OCI-LY3 (cell line): ENCODE data around the gene CHPF.

Experiments used
- H2AFZ ChIP-seq: fragments of 200-600, 300-600 bp; shearing (Covaris generic); 2 replicates; pipeline ENCODE4 v1.6.0; 2014; ENCODE audit warnings: antibody characterized with exemption, low read depth, low read length
- H3K27ac ChIP-seq: fragments of 200-600, 300-600 bp; sonication (generic); 2 replicates; pipeline ENCODE4 v1.5.1; 2014; ENCODE audit warnings: mild to moderate bottlenecking, low read length, moderate library complexity, mixed read lengths
- H3K27me3 ChIP-seq: fragments of 200-600, 300-600 bp; sonication (generic); 2 replicates; pipeline ENCODE4 v1.6.1; 2014; ENCODE audit warnings: low read depth, low read length, mixed read lengths
- H3K36me3 ChIP-seq: fragments of 200-600, 300-600 bp; sonication (generic); replicated peaks from 2 replicates; pipeline ENCODE3; 2014; ENCODE audit warnings: low read depth, low read length, mixed read lengths
- H3K4me1 ChIP-seq: fragments of 300-600, 200-600 bp; sonication (generic); 2 replicates; pipeline ENCODE4 v1.6.1; 2014; ENCODE audit warnings: low read length, mixed read lengths
- H3K4me2 ChIP-seq: fragments of 200-600, 300-600 bp; sonication (generic); 2 replicates; pipeline ENCODE4 v1.6.1; 2014; ENCODE audit warnings: low read length, mixed read lengths
- H3K4me3 ChIP-seq: fragments of 300-600, 200-600 bp; sonication (generic); 2 replicates; pipeline ENCODE4 v1.5.1; 2014; ENCODE audit warnings: antibody characterized with exemption, mild to moderate bottlenecking, low read length, moderate library complexity
- H3K79me2 ChIP-seq: fragments of 300-600, 200-600 bp; shearing (Covaris generic); 2 replicates; pipeline ENCODE4 v1.6.1; 2014; ENCODE audit warnings: mild to moderate bottlenecking, low read length, mixed read lengths
- H3K9ac ChIP-seq: fragments of 300-600, 200-600 bp; shearing (Covaris generic); 2 replicates; pipeline ENCODE4 v1.6.0; 2014; ENCODE audit warnings: mild to moderate bottlenecking, low read length, moderate library complexity
- H3K9me3 ChIP-seq: fragments of 200-600, 300-600 bp; shearing (Covaris generic); 2 replicates; pipeline ENCODE4 v1.6.1; 2014; ENCODE audit warnings: low read length, mixed read lengths; ENCODE audit not compliant: insufficient read depth
- H4K20me1 ChIP-seq: fragments of 200-600, 300-600 bp; sonication (generic); 2 replicates; pipeline ENCODE4 v1.6.1; 2016; ENCODE audit warnings: low read length, mixed read lengths; ENCODE audit not compliant: insufficient read depth
- EZH2phosphoT487 ChIP-seq: fragments of 200-600 bp; shearing (Covaris generic); IDR thresholded peaks from 2 replicates; pipeline ENCODE4 v1.6.1; 2018; ENCODE audit warnings: antibody characterized with exemption, mixed run types, low read depth
- TF ChIP-seq, protein P1 (sequence below): fragments of 200-600, 300-600 bp; sonication (generic); IDR thresholded peaks from 2 replicates; pipeline ENCODE4 v1.5.1; 2014; ENCODE audit warnings: antibody characterized with exemption, low read length, low read depth

Gene CHPF

DNA sequence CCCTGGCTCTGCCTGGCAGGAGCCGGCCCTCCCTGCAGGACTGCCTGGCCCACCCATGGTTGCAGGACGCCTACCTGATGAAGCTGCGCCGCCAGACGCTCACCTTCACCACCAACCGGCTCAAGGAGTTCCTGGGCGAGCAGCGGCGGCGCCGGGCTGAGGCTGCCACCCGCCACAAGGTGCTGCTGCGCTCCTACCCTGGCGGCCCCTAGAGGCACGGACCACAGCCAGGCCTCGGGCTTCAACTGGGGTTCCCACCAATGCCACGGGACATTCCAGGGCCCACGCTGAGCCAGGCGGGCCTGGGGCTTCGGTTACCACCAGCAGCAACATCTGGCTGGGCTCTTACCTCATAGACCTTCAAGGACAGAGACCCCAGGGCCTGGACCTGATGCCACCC, 51.0 kb downstream of the CHPF start:
- H3K4me3 ChIP-seq = no peak overlapping the region
- H3K9me3 ChIP-seq = no peaks in the 10 kb centered on the region
- H3K27ac ChIP-seq = no peak overlapping the region
- H3K27me3 ChIP-seq = peaks cover 8% of the 10 kb centered on the region; the same call in 1 of the 2 replicates
- TF ChIP-seq, protein P1, sequence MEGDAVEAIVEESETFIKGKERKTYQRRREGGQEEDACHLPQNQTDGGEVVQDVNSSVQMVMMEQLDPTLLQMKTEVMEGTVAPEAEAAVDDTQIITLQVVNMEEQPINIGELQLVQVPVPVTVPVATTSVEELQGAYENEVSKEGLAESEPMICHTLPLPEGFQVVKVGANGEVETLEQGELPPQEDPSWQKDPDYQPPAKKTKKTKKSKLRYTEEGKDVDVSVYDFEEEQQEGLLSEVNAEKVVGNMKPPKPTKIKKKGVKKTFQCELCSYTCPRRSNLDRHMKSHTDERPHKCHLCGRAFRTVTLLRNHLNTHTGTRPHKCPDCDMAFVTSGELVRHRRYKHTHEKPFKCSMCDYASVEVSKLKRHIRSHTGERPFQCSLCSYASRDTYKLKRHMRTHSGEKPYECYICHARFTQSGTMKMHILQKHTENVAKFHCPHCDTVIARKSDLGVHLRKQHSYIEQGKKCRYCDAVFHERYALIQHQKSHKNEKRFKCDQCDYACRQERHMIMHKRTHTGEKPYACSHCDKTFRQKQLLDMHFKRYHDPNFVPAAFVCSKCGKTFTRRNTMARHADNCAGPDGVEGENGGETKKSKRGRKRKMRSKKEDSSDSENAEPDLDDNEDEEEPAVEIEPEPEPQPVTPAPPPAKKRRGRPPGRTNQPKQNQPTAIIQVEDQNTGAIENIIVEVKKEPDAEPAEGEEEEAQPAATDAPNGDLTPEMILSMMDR = no peak
- TF ChIP-seq EZH2phosphoT487 = no peak
- no peaks in the 10 kb centered on the region for H3K79me2 ChIP-seq
- no peak overlapping the region for H2AFZ ChIP-seq
- H4K20me1 ChIP-seq = no peaks in the 10 kb centered on the region
- peaks cover 4% of the 10 kb centered on the region; the same call in 1 of the 2 replicates for H3K4me1 ChIP-seq
- H3K4me2 ChIP-seq = no peak overlapping the region
- H3K36me3 ChIP-seq = no peaks in the 10 kb centered on the region
- no peak overlapping the region for H3K9ac ChIP-seq

DNA sequence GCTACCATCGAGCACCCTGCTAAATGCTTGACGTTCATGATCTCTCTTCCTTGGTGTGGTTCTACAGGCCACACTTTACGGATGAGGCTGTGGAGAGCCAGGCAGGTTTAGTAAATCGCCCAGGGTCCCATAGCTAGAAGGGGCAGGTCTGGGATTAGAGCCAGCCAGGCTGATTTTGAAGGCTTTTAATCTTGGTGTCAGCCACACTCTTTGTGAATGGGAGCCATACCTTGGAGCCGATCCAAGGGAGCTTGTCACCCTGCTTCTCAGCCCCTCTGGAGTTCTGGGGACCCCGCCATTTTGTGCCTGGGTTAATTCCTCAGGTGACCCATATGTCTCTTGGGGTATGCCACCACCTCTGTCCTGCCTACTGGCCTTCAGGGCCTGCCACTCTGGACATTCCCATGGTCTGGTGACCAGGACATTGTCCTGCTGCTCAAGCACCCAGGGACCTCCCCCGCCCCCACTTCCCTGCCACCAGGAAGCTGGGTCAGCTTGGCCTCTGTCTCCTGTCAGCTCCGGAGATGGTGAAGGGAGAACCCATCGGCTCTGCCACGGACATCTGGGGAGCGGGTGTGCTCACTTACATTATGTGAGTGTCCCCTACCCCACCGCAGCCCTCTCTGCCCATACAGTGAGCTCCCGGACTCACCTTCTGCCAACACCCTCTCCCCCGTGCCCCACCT, 52.2 kb downstream of the CHPF start:
- Histone ChIP-seq H3K36me3 (no peaks in the 10 kb centered on the region), H3K4me1 (peaks cover 4% of the 10 kb centered on the region; the same call in 1 of the 2 replicates), H3K4me2 (no peak overlapping the region), H3K27me3 (peaks cover 8% of the 10 kb centered on the region; the same call in 1 of the 2 replicates), H3K9me3 (no peaks in the 10 kb centered on the region), H3K4me3 (no peak overlapping the region), H3K9ac (no peak overlapping the region), H3K27ac (no peak overlapping the region), H3K79me2 (no peaks in the 10 kb centered on the region), H2AFZ (no peak overlapping the region), H4K20me1 (no peaks in the 10 kb centered on the region)
- TF ChIP-seq, protein P1 = no peak
- no peak for TF ChIP-seq EZH2phosphoT487

DNA sequence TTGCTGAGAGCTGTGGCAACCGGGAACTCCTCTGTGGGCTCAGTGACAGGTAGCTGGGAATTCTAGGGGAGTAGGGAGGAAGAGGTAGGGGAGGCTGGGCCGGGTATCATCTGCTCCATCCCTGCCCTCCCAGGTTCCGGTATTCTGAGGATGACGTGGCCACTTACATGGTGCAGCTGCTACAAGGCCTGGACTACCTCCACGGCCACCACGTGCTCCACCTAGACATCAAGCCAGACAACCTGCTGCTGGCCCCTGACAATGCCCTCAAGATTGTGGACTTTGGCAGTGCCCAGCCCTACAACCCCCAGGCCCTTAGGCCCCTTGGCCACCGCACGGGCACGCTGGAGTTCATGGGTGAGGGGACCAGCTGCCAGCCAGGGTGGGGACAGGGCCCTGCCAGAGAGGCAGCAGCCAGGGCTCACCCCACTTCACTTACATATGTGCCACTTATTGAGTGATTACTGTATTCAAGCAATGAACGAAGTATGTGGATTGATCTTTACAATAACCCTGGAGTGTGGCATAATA, 52.9 kb downstream of the CHPF start:
- H3K4me2 ChIP-seq = no peak overlapping the region
- TF ChIP-seq, protein P1 = no peak
- TF ChIP-seq EZH2phosphoT487 = no peak
- H3K79me2 ChIP-seq = no peaks in the 10 kb centered on the region
- peaks cover 8% of the 10 kb centered on the region; the same call in 1 of the 2 replicates for H3K27me3 ChIP-seq
- no peak overlapping the region for H3K4me3 ChIP-seq
- no peak overlapping the region for H3K27ac ChIP-seq
- H2AFZ ChIP-seq = no peak overlapping the region
- H3K36me3 ChIP-seq = no peaks in the 10 kb centered on the region
- no peak overlapping the region for H3K9ac ChIP-seq
- no peaks in the 10 kb centered on the region for H3K9me3 ChIP-seq
- no peaks in the 10 kb centered on the region for H4K20me1 ChIP-seq
- peaks cover 3% of the 10 kb centered on the region; the same call in 1 of the 2 replicates for H3K4me1 ChIP-seq

DNA sequence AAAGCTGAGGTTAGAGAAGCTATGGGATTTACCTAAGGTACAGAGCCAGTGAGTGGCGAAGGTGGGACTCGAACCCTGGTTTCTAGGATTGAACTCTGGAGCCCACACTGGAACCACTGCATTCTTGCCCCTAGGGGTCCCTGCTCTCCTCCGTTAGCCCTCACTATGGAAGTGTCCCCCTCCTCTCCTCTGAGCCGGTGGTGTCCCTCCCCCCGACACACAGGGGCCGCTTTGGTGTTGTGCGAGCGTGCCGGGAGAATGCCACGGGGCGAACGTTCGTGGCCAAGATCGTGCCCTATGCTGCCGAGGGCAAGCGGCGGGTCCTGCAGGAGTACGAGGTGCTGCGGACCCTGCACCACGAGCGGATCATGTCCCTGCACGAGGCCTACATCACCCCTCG, 53.4 kb downstream of the CHPF start:
- no peaks in the 10 kb centered on the region for H3K9me3 ChIP-seq
- H3K4me2 ChIP-seq = no peak overlapping the region
- H3K4me3 ChIP-seq = no peak overlapping the region
- H3K9ac ChIP-seq = no peak overlapping the region
- H3K27me3 ChIP-seq = peaks cover 7% of the 10 kb centered on the region; the same call in 1 of the 2 replicates
- TF ChIP-seq, protein P1 = no peak
- no peak for TF ChIP-seq EZH2phosphoT487
- H2AFZ ChIP-seq = no peak overlapping the region
- no peaks in the 10 kb centered on the region for H3K36me3 ChIP-seq
- H3K79me2 ChIP-seq = no peaks in the 10 kb centered on the region
- no peaks in the 10 kb centered on the region for H4K20me1 ChIP-seq
- H3K4me1 ChIP-seq = no peaks in the 10 kb centered on the region
- H3K27ac ChIP-seq = no peak overlapping the region
